Middle frontal gyrus (tissue), 1 donor: ENCODE measurements around the gene GAS7.

Source experiments
- DNase-seq: peaks from one replicate; pipeline ENCODE4 v3.0.0-alpha.2; 2015; ENCODE audit warnings: low spot score; ENCODE audit errors: extremely low spot score

GAS7 gene

GRCh38 chr17:9899280-9900043 lies 298.9 kb downstream of the GAS7 start:
- DNase-seq = no peak

- no peak for DNase-seq
Measured at GRCh38 chr17:9898812-9899211, 299.6 kb downstream of the GAS7 start.

DNA sequence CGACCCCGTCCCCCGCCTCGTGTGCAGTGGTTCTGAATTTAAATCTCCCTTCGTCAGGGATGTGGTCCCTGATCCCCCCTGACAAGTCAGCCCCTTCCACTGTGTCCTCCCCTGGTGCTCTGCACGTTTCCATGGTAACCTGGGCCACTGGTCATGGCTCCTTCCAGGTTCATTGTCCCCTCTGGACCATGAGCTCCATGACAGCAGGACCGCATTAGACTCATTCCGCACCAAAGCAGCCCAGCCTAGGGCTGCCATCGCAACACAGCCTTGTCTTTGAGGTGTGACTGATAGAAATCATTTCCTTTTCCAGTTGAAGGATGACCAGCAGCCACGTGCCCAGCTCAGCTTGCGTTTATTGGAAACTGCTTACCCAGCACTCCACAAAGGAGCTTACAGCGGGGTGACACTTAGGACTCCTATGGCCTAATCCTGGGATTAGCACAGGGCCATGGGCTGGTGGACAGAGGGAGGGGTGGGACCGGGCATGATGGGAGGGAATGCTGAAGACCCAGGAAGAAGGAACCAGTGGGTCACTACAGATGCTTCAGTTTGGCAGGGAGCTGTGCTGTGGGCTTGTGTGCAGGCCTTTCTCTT lies 300.9 kb downstream of the GAS7 start:
- no peak for DNase-seq

- no peak for DNase-seq
Measured at GRCh38 chr17:9895923-9896322, 302.5 kb downstream of the GAS7 start.

GRCh38 chr17:9894231-9894630 lies 304.2 kb downstream of the GAS7 start:
- DNase-seq = no peak

GRCh38 chr17:9893411-9894012 lies 304.9 kb downstream of the GAS7 start:
- DNase-seq = no peak

DNA sequence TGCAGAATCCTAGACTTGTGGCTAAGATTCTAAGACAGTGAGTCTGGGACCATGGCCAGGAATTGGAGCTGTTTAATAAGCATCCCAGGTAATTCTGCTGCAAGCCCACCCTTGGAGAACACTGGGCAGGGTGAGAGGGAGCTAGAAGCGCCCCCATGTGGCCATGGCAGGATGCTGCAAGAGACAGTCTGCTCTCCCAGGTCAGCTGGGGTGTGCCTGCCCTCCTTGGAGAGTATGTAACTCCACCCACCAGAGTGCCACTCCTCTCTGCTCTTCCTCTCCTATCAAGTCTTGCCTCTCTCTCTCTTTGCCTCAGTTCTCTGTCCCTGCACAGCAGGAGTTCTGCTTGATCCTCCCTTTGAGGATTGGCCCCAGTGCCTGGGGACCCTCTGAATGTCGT lies 308.3 kb downstream of the GAS7 start:
- no peak for DNase-seq

GRCh38 chr17:9887508-9887907 lies 310.9 kb downstream of the GAS7 start:
- no peak for DNase-seq

DNA sequence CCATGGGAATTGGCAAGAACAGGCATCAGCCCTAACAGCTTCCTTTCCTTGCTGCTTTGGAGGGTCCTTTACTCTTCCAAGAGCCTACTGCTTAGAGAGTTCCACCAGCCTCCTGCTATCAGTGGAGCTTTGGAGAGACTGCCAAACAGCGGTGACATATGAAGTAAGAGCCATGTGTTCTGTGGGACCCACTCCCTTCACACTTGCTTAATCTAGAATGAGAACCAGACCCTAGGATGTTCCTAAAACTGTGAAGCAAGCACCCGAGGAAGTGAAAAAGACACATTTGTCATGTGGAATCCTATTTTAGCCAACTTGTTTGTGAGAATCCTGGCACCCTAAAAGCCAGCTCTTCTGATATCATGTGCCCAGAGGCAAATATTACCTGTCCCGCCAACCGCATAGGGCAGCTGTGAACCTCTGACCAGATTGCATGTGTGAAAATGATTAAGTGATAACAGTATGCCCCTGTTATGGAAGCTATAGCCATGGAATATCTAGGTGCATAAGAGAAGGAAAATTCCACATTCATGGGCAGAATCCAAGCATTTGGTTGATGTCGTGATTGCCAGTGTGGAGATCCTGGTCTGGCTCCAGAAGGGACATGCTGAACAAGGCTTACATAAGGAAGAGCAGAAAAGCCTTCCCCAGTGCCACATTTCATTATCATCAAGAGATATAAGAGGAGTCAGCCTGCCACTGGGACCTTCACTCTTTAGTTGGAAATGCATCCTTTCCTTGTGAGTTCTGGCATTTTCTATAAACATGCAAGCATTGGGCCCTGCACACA lies 312.1 kb downstream of the GAS7 start:
- peak; percentile 36 for DNase-seq

DNA sequence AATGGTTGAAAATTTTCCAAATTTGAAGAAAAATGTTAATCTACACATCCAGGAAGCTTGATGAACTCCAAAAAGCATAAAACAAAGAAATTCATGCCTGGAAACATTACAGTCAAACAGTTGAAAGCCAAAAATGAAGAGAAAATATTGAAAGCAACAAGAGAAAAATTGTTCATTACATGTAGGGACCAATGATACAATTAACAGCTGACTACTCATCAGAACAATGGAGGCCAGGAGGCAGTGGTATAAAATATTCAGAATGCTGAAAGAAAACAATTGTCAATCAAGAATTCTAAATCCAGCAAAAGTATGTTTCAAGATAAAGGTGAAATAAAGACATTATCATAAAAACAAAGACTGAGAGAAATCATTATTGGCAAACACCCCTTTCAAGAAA lies 315.0 kb downstream of the GAS7 start:
- no peak for DNase-seq

GRCh38 chr17:9880582-9880999 lies 317.8 kb downstream of the GAS7 start:
- no peak for DNase-seq

DNA sequence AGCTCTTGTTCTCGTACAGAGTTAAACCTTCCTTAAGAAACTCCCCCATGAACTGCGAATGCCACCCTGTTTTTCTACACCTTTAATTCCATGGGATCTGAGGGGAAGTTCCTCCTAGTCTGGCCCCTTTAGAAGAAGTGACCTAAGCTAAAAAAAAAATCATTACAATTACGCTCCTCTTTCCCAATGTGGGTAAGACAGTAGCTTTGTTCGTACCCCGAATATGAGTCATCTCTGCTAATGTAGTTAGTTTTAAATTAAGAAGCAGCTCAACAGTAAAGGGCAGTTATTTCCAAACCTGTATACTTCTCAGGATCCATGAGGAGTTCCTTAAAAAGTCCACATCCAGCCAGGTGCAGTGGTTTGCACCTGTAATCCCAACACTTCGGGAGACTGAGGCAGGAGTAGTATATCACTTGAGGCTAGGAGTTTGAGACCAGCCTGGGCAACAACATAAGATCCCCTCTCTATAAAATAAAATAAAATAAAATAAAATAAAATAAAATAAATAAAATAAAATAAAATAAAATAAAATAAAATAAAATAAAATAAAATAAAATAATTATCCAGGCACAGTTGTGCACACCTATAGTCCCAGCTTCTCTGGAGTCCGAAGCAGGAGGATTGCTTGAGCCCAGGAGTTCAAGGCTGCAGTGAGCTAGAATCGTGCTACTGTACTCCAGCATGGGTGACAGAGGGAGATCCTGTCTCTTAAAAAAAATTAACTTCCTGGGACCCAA lies 319.4 kb downstream of the GAS7 start:
- no peak for DNase-seq

- DNase-seq = no peak
Measured at GRCh38 chr17:9878356-9878755, 320.1 kb downstream of the GAS7 start.

DNA sequence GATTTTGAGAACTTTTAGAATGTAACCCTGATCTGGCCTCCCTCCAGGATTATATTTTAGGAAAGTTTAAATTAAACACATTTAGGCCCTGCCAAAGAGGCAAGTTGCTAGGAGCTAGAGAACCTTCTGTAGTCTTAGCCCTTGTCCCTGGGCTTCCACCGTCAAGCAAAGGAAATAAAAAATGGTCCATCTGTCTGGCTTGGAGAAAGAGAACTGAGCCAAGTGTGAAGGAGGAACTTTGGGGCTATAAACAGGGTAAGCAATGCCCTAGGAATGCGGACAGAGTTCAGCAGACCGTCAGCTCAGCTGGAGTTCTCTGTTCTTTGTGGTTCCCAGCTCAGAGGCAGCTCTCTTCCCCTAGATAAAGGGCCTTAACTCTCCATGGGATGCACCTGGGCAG lies 323.0 kb downstream of the GAS7 start:
- peak; percentile 44 for DNase-seq

DNA sequence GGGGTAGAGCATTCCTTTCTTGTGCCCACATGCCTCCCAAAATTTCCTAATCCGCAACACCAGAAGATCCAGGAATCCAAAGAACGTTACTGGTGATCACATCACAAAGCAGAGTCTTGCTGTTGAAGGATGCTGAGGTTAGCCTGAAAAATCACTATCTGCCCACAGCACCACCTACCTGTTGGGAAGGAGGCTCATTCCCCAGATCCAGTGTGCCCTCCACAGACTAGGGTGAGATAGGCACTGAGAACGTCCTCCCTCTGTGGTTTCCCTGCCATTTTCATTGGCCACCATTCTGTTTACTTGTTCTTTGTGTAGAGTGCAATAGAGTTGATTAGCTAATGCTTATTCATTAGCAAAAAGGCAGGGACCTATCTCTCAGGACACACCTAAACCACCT lies 323.7 kb downstream of the GAS7 start:
- no peak for DNase-seq

- no peak for DNase-seq
Measured at GRCh38 chr17:9872852-9873251, 325.6 kb downstream of the GAS7 start.

- DNase-seq = no peak
Measured at GRCh38 chr17:9868552-9868951, 329.9 kb downstream of the GAS7 start.

GRCh38 chr17:9865586-9865985 lies 332.8 kb downstream of the GAS7 start:
- no peak for DNase-seq

- DNase-seq = no peak
Measured at GRCh38 chr17:9862949-9863348, 335.5 kb downstream of the GAS7 start.

GRCh38 chr17:9862220-9862619 lies 336.2 kb downstream of the GAS7 start:
- no peak for DNase-seq

DNA sequence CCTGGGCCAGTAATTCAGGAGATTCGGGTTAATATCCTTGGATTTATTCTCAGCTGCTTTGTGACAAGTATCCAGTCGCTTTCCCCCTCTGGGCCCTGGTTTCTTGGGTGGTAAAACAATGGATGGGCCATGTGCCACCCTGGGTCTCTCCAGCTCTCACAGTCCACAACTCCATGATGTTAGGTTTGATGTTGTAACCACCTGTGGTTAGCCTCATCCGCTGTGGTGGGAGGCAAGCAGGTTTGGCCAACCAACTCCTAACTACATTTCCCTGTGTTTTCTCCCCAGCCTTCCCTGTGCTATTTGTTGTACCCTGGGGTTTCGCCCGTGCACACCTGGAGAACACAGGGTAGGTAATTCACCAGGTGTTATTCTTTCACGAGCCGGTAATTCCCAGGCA lies 337.6 kb downstream of the GAS7 start:
- no peak for DNase-seq
